OCI-LY1 (cell line): ENCODE measurements around the gene PIK3C2G.

ENCODE experiments used
- H2AFZ ChIP-seq: fragments of 200-600 bp; sonication (generic), shearing (Covaris generic); 2 replicates; pipeline ENCODE4 v1.6.0; 2014; ENCODE audit warnings: antibody characterized with exemption, mild to moderate bottlenecking, low read length
- H3F3A ChIP-seq: fragments of 200-600 bp; sonication (generic), shearing (Covaris generic); 2 replicates; pipeline ENCODE4 v1.6.0; 2014; ENCODE audit warnings: mild to moderate bottlenecking, antibody characterized with exemption, low read length, moderate library complexity; ENCODE audit not compliant: insufficient read depth
- H3K27ac ChIP-seq: fragments of 200-600 bp; sonication (generic); 2 replicates; pipeline ENCODE4 v1.5.1; 2014; ENCODE audit warnings: low read length, mixed run types, mild to moderate bottlenecking, low read depth; ENCODE audit not compliant: poor library complexity, severe bottlenecking
- H3K27me3 ChIP-seq: fragments of 200-600 bp; sonication (generic); 2 replicates; pipeline ENCODE4 v1.6.0; 2014; ENCODE audit warnings: antibody characterized with exemption, mild to moderate bottlenecking, low read length, moderate library complexity; ENCODE audit not compliant: insufficient read depth
- H3K36me3 ChIP-seq: fragments of 200-600 bp; sonication (generic); 2 replicates; pipeline ENCODE4 v1.6.1; 2014; ENCODE audit warnings: mild to moderate bottlenecking, antibody characterized with exemption, low read length, moderate library complexity, mixed read lengths; ENCODE audit not compliant: insufficient read depth
- H3K4me1 ChIP-seq: fragments of 200-600 bp; sonication (generic); 2 replicates; pipeline ENCODE4 v1.5.1; 2014; ENCODE audit warnings: mild to moderate bottlenecking, low read length, moderate library complexity; ENCODE audit not compliant: insufficient read depth, severe bottlenecking
- H3K4me2 ChIP-seq: fragments of 200-600 bp; sonication (generic), shearing (Covaris generic); 2 replicates; pipeline ENCODE4 v1.6.1; 2014; ENCODE audit warnings: low read length
- H3K4me3 ChIP-seq: fragments of 200-600 bp; sonication (generic); 2 replicates; pipeline ENCODE4 v1.5.1; 2014; ENCODE audit warnings: low read length, low read depth, mild to moderate bottlenecking, mixed read lengths; ENCODE audit not compliant: poor library complexity, severe bottlenecking
- H3K79me2 ChIP-seq: fragments of 200-600 bp; shearing (Covaris generic); 2 replicates; pipeline ENCODE4 v1.6.1; 2016; ENCODE audit warnings: mixed run types, low read length, mixed read lengths; ENCODE audit not compliant: insufficient read depth
- H3K9ac ChIP-seq: fragments of 200-600 bp; sonication (generic), shearing (Covaris generic); 2 replicates; pipeline ENCODE4 v1.6.1; 2014; ENCODE audit warnings: mild to moderate bottlenecking, low read length, mixed read lengths
- H3K9me2 ChIP-seq: fragments of 200-600 bp; sonication (generic), shearing (Covaris generic); 2 replicates; pipeline ENCODE4 v1.6.1; 2014; ENCODE audit warnings: low read depth, mild to moderate bottlenecking, low read length, mixed read lengths
- H3K9me3 ChIP-seq: fragments of 200-600 bp; shearing (Covaris generic); 2 replicates; pipeline ENCODE4 v1.6.1; 2014; ENCODE audit warnings: low read length, mixed read lengths
- H4K20me1 ChIP-seq: fragments of 200-600 bp; sonication (generic), shearing (Covaris generic); 2 replicates; pipeline ENCODE4 v1.6.0; 2016; ENCODE audit warnings: mild to moderate bottlenecking, low read length; ENCODE audit not compliant: insufficient read depth
- CTCF ChIP-seq: fragments of 200-600 bp; sonication (generic), shearing (Covaris generic); IDR thresholded peaks from 2 replicates; pipeline ENCODE4 v1.5.1; 2017; ENCODE audit warnings: mild to moderate bottlenecking, antibody characterized with exemption, low read length, moderate library complexity, mixed read lengths
- EZH2 ChIP-seq: fragments of 200-600 bp; sonication (generic), shearing (Covaris generic); IDR thresholded peaks from 2 replicates; pipeline ENCODE4 v1.8.0; 2017; ENCODE audit warnings: borderline replicate concordance, mixed run types, mild to moderate bottlenecking, antibody characterized with exemption, low read length, moderate library complexity, mixed read lengths

PIK3C2G gene

GRCh38 chr12:18576648-18577047 lies 315.3 kb downstream of the PIK3C2G start:
- H4K20me1 ChIP-seq: no peaks in the 10 kb centered on the region
- H3K4me1 ChIP-seq: no peaks in the 10 kb centered on the region
- H3K9me2 ChIP-seq: no peaks in the 10 kb centered on the region
- H3K4me3 ChIP-seq: no peak overlapping the region
- H3K4me2 ChIP-seq: no peak overlapping the region
- H3F3A ChIP-seq: no peaks in the 10 kb centered on the region
- no peaks in the 10 kb centered on the region for H3K79me2 ChIP-seq
- H3K9ac ChIP-seq: no peak overlapping the region
- no peak overlapping the region for H2AFZ ChIP-seq
- no peak overlapping the region for H3K27ac ChIP-seq
- no peaks in the 10 kb centered on the region for H3K27me3 ChIP-seq
- no peaks in the 10 kb centered on the region for H3K9me3 ChIP-seq
- no peaks in the 10 kb centered on the region for H3K36me3 ChIP-seq
- TF ChIP-seq EZH2: no peak
- no peak for TF ChIP-seq CTCF

GRCh38 chr12:18578191-18578590 lies 316.9 kb downstream of the PIK3C2G start:
- no peaks in the 10 kb centered on the region for H3K79me2 ChIP-seq
- TF ChIP-seq EZH2 (no peak), CTCF (no peak)
- no peaks in the 10 kb centered on the region for H3K4me1 ChIP-seq
- H4K20me1 ChIP-seq: no peaks in the 10 kb centered on the region
- H3K27ac ChIP-seq: no peak overlapping the region
- no peak overlapping the region for H3K4me2 ChIP-seq
- H3K9me2 ChIP-seq: no peaks in the 10 kb centered on the region
- H3K9me3 ChIP-seq: no peaks in the 10 kb centered on the region
- no peaks in the 10 kb centered on the region for H3K27me3 ChIP-seq
- no peak overlapping the region for H3K9ac ChIP-seq
- H3K36me3 ChIP-seq: no peaks in the 10 kb centered on the region
- no peak overlapping the region for H2AFZ ChIP-seq
- H3F3A ChIP-seq: no peaks in the 10 kb centered on the region
- H3K4me3 ChIP-seq: no peak overlapping the region

GRCh38 chr12:18580291-18580690 lies 319.0 kb downstream of the PIK3C2G start:
- no peaks in the 10 kb centered on the region for H4K20me1 ChIP-seq
- no peaks in the 10 kb centered on the region for H3F3A ChIP-seq
- H3K9me3 ChIP-seq: no peaks in the 10 kb centered on the region
- no peaks in the 10 kb centered on the region for H3K36me3 ChIP-seq
- H3K27me3 ChIP-seq: no peaks in the 10 kb centered on the region
- TF ChIP-seq EZH2 (no peak), CTCF (no peak)
- no peak overlapping the region for H3K9ac ChIP-seq
- H3K4me3 ChIP-seq: no peak overlapping the region
- H3K27ac ChIP-seq: no peak overlapping the region
- H3K79me2 ChIP-seq: no peaks in the 10 kb centered on the region
- no peaks in the 10 kb centered on the region for H3K9me2 ChIP-seq
- no peak overlapping the region for H2AFZ ChIP-seq
- no peak overlapping the region for H3K4me2 ChIP-seq
- no peaks in the 10 kb centered on the region for H3K4me1 ChIP-seq
